Measurements from ENCODE around the gene TBX15. TPM values are rescaled to one million over a fixed set of nuclear protein-coding genes. Genes with fewer than 3 reads are reported as not detected.

The TBX15 gene
- total RNA-seq, 1 donor from 2014 or later: 4.1 TPM

GRCh38 chr1:118985640-118986554 lies 2.2 kb downstream of the TBX15 start:
- DNase-seq (ENCODE audit: low spot score): no peak

- DNase-seq (ENCODE audit: low spot score): no peak
Observed at GRCh38 chr1:118984722-118985639, 3.2 kb downstream of the TBX15 start.

- DNase-seq (ENCODE audit: low spot score): peak; percentile 68
Observed at GRCh38 chr1:118984086-118984721, 3.9 kb downstream of the TBX15 start.

DNA sequence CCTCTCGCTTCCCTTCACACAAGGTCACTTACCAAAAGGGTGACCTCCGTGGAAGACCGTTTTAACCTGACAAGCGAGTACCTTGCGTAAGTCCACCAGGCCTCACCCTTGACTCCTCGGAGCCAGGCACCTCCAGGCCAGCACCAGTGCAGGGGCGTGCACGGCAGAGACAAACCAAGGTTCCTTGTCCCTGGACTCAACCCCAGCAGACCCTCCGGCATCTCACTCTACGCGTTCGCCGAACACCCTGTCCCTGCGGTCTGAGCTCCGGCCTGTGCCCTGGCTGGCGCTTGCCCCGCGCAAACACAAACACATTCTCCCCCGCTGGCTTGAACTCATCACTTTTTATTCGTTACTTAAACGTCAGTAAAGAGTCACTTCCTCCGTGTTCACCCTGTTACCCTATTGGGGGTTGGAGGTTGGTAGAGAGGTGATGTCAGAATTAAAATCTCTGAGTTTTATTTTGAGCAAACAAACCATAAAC lies 4.5 kb downstream of the TBX15 start:
- DNase-seq (ENCODE audit: low spot score): no peak

DNA sequence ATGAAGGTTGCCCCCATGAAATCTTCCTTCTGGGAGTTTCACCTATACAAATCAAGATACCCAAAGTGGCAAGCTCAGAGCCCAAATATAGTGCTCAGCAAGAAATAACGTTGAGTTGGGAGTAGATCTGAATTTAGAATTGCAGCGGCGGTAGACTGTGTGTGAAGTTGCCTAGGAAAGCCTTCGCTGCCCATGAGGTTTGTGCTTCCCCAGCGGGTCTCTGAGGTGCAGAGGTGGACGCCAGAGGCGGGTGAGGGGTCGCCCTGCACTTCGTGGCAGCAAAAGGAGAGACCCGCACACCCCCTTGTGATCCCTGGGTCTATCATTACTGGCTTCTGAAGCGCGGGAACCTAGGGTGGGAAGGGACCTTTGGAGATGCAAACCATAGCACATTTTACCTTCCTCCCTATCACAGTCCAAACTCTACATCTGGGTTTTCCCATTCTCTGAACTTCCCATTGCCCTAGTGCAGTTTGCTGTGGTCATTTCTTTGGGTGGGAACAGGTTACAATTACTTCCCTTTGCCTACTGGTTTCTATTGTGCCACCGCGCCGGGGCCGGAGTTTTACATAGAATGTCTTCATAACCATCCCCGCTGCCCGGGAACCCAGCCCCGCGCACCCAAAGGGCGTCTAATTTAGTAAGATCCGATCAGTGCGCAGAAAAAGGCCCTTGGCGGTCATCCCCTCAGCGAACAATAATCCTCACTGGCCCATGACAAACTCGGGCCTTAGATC lies 5.2 kb downstream of the TBX15 start:
- DNase-seq (ENCODE audit: low spot score): no peak

DNA sequence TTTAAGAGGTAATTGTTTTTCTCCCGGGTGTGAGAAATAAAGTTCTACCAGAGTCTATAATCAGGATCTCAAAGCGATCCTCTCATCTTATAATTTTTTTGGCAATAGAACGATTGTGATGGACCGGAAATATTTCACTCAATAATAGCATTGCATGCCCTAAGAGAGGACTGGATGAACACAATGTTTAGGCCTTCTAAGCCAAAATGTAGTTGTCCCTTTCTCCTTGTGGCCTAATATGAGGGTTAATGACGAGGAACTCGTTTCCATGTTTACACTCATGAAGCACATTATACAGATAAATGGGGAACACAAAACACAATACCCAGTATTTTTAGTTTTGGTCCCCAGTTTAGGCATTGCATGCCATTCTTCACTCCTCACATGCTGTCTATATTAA lies 5.9 kb downstream of the TBX15 start:
- no peak for DNase-seq (ENCODE audit: low spot score)

DNA sequence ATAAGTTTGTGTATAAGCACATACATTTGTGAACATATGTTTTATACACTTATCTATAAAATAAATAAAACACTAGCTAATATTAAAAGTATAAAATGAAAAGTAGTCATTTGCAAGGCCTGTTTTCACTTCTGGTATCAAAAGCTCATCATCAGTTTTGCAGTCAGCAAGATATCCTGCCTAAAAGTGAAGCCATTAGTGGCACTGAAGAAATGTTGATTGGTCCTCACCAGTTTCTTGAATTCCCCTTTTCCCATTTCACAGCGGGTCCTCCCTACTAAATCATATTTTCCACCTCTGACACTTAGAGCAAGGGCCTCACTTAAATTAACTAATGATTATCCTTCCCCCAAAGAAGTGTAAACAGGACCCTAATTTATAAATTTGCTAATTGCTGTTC lies 6.7 kb downstream of the TBX15 start:
- no peak for DNase-seq (ENCODE audit: low spot score)

GRCh38 chr1:118979754-118980575 lies 8.2 kb downstream of the TBX15 start:
- DNase-seq (ENCODE audit: low spot score): no peak

DNA sequence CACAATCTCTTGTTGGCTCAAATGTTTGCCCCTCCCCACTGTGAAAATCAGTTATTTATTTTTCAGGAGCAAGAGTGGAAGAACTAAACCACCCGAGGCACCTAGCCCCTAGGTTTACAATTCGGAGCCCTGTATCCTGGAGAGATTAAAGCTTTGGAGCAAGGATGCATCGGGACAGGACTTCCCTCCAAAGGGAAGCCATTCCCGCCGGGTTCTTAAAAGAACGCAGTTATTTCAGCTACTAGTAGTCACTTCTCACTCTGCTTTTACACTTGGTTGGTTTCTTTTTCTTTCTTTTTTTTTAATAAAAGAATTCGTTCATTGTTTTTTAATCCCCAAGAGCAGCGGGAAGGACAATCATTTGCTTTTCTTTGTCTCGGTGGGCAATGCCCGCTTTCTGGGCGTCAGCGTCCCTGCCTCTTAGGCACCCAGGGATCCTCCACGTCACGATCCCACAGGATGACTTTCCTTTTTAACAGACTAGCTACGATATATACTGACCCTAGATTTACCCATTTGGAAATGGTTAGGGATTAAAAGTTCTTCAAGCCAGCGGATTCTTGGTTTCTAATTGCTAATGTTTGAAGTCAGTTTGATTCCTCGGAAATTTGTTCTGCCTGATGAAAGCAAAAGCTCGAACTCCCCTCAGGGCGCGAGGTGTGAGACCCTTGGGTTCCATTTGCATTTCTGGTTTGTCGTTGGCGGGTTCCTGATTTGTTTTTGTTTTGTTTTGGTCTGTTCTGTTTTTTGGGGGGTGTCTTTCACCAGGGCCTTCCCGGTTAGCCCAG lies 9.0 kb downstream of the TBX15 start:
- DNase-seq (ENCODE audit: low spot score): no peak

DNA sequence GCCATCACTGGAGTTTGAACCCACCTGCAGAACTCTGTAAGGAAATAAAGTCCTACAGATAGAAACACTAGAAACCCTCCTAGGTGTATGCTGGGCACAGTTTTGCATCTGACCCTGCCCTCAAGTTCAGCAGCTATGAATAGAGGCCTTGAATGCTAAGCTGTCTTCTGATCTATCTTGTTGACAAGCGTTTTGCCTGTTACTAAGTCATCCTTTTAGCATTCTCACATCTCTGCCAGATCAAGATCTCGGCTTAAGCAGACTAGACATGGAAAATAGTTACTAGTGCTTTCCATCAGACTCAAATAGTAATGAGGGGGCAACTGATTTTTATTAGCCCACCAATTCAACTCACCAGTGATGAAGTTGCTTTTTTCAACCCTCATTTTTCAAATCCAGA lies 10.5 kb downstream of the TBX15 start:
- DNase-seq (ENCODE audit: low spot score): no peak

GRCh38 chr1:118974661-118975060 lies 13.5 kb downstream of the TBX15 start:
- no peak for DNase-seq (ENCODE audit: low spot score)

GRCh38 chr1:118973531-118974137 lies 14.5 kb downstream of the TBX15 start:
- no peak for DNase-seq (ENCODE audit: low spot score)

DNA sequence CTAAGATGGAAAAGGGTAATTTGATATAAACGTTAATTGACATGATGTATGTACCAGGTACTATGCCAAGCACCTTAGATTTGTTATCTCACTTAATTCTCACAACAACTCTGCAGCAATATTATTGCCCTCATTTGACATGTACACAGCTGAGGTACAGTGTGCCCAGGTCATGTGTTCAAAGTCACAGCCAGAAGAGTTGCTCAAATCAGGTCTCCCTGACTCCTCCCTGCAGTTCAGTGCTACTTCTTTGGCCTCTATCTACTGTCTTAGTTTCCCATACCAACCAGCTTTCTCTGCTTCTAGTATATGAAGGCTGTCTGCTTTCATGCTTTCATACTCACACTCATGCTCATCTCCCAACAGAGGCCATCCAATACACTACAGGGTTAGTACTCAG lies 15.1 kb downstream of the TBX15 start:
- no peak for DNase-seq (ENCODE audit: low spot score)

- no peak for DNase-seq (ENCODE audit: low spot score)
Observed at GRCh38 chr1:118970451-118970850, 17.7 kb downstream of the TBX15 start.

- no peak for DNase-seq (ENCODE audit: low spot score)
Observed at GRCh38 chr1:118963456-118964430, 24.4 kb downstream of the TBX15 start.

DNA sequence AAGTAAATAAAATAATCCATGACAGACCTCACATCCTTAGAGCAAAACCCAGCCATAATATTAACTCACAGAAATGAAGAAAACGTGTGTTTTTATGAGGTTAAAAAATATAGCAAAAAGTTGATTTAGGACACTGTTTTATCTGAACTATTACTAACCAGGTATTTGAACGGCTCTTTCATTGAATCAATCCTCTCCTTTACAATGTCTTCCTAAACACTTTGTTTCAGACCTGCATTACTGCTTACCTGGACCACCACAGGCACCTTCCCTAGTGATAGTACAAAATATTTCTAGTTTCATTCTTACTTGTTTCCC lies 25.0 kb downstream of the TBX15 start:
- DNase-seq (ENCODE audit: low spot score): no peak

- no peak for DNase-seq (ENCODE audit: low spot score)
Observed at GRCh38 chr1:118961156-118961555, 27.0 kb downstream of the TBX15 start.

DNA sequence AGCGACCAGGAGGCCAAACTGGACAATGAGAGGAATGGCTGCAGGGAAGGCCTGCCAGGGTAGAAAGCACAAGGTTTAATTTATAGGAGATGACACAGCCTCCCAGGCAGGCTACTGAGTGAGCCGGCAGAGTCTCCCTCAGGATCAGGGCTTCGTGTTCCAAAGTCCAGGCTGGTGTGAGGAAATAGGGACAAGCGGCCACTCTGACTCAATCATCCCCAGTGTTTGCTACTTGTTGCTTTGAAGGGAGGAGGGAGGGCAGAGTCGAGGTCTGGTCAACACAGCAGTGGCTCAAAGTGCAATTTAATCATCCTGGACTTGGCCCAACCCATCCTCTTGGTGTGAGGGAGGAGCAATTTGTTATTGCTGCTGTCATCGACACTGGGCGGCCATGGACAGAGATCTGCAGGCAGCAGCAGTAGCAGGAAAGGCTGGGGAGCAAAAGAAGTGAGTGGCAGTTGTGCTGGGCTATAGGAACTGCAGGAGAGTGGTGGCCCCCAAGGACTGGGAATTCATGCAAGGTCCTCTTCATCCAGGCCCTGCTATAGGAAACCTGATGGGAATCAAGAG lies 27.5 kb downstream of the TBX15 start:
- no peak for DNase-seq (ENCODE audit: low spot score)
